Fibroblast of mammary gland (primary cell): Measurements from ENCODE around the gene TUBGCP3.

Experiments used
- DNase-seq: peaks from one replicate; pipeline ENCODE4 v3.0.0-alpha.2; 2010; ENCODE audit warnings: low read depth
- H3K4me3 ChIP-seq: 2 replicates; pipeline ENCODE4 v1.5.1; 2011; ENCODE audit warnings: low read depth, mild to moderate bottlenecking, low read length, moderate library complexity; ENCODE audit not compliant: control insufficient read depth
- CTCF ChIP-seq: conservative IDR thresholded peaks from 2 replicates; pipeline ENCODE4 v1.5.1; 2011; ENCODE audit warnings: low read depth, low read length, inconsistent platforms; ENCODE audit not compliant: control insufficient read depth, insufficient read depth

TUBGCP3 gene

GRCh38 chr13:112448621-112449544, 139.1 kb downstream of the TUBGCP3 start:
- DNase-seq = no peak
- no peak overlapping the region for H3K4me3 ChIP-seq
- no peak for TF ChIP-seq CTCF

GRCh38 chr13:112447761-112448603, 140.0 kb downstream of the TUBGCP3 start:
- no peak for DNase-seq
- no peak for TF ChIP-seq CTCF
- H3K4me3 ChIP-seq = no peak overlapping the region

GRCh38 chr13:112447306-112447705, 140.6 kb downstream of the TUBGCP3 start:
- H3K4me3 ChIP-seq = no peak overlapping the region
- no peak for DNase-seq
- no peak for TF ChIP-seq CTCF

DNA sequence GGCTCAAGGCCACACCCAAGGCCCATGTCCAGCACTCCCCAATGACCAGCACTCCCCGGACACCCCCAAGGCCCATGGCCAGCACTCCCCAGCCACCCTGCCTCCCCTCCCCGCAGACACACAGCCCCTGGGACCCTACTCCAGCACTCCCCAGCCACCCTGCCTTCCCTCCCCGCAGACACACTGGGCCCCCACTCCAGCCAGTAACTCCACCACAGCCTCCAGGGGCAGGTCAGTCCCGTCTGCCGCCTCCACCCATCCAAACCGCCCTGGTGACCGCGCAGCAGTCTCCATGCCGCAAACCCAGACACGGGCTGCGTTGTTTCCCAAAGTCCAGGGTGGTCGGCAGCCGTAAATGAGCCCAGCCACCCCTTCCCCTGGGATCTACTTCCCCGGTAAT, 141.1 kb downstream of the TUBGCP3 start:
- TF ChIP-seq CTCF = no peak
- no peak overlapping the region for H3K4me3 ChIP-seq

GRCh38 chr13:112446347-112446861, 141.5 kb downstream of the TUBGCP3 start:
- H3K4me3 ChIP-seq = no peak overlapping the region
- no peak for DNase-seq
- no peak for TF ChIP-seq CTCF

More for the DNA sequence above, 141.1 kb downstream of the TUBGCP3 start:
- no peak for DNase-seq

GRCh38 chr13:112445411-112446271, 142.3 kb downstream of the TUBGCP3 start:
- H3K4me3 ChIP-seq = no peak overlapping the region
- no peak for TF ChIP-seq CTCF
- no peak for DNase-seq
